ENCODE results near the gene ABCC6.
"Not testable (repeated sequence)": the region's sequence is repeated elsewhere in the genome, so short reads cannot be mapped to it uniquely, and the experiment has no call there.

ABCC6 gene

GRCh38 chr16:16108759-16109158, 114.5 kb downstream of the ABCC6 start:
- DNase-seq: no peak

DNA sequence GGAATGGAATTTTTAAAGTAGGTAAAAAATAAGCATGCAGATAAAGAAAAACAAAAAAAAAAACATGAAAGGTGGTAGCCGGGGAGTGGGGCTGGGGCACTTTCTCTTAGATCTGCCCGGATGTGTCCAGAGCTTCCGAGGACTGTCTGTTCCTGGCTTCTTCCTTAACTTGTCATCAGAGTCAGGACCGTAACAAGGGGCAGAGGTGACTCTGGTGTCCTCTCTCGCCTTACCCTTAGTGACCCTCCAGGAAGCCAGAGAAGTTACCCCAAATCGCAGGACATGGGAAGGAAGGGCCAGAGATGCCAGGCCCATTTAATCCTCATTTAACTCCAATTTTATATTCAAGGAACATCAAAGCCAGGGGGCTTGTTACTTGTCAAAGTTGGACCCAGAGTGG, 115.5 kb downstream of the ABCC6 start:
- DNase-seq: no peak

GRCh38 chr16:16106466-16106865, 116.8 kb downstream of the ABCC6 start:
- no peak for DNase-seq

DNA sequence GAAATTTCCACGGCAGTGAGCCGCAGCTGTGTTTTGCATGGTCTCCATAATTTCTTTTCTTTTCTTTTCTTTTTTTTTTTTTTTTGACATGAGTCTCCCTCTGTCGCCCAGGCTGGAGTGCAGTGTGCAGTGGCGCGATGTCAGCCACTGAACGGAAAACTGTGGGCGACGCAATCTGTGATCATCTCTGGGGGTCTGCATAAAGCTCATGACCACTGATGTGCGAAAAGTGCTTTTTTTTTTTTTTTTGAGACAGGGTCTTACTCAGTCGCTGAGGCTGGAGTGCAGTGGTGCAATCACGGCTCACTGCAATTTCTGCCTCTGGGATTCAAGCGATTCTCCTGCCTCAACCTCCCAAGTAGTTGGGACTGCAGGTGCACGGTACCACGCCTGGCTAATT, 117.6 kb downstream of the ABCC6 start:
- DNase-seq: no peak

DNA sequence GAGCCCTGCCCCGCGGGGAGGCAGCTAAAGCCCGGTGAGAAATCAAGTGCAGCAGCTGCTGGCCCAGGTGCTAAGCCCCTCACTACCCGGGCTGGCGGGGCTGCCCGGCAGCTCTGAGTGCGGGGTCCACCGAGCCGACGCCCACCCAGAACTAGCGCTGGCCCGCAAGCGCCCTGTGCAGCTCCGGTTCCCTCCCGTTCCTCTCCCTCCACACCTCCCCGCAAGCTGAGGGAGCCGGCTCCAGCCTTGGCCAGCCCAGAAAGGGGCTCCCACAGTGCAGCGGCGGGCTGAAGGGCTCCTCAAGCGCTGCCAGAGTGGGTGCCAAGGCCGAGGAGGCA, 118.5 kb downstream of the ABCC6 start:
- not testable (repeated sequence) for DNase-seq

- DNase-seq: not testable (repeated sequence)
Observed at GRCh38 chr16:16104132-16104803, 119.0 kb downstream of the ABCC6 start.

GRCh38 chr16:16102738-16103137, 120.6 kb downstream of the ABCC6 start:
- no peak for DNase-seq

GRCh38 chr16:16101585-16101984, 121.7 kb downstream of the ABCC6 start:
- no peak for DNase-seq

GRCh38 chr16:16100631-16101030, 122.7 kb downstream of the ABCC6 start:
- DNase-seq: no peak

DNA sequence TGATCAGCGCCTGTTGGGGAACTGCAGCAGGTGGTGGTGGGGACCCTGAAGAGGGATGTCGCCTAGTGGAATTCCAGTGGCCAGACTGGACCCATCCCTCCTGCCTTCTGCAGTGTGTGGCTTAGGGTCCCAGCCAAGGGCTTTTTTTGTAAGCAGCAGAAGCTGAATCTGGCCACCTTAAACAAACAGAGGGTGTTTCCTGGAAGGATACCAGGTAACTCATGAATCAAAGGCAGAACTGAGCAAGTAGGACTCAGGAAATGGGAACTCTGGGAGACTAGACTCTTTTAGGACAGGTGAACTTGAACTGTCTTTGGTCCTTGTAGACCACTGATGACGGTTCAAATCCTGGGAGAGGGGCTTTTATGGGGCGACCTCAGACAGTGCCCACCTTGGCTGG, 124.0 kb downstream of the ABCC6 start:
- DNase-seq: no peak

Data from right hindlimb (tissue), 1 donor.